H9 (cell line): ENCODE data around the gene STX5. TPM values are rescaled to one million over a fixed set of nuclear protein-coding genes. Genes with fewer than 3 reads are reported as not detected.

ENCODE experiments used
- DNase-seq: peaks from one replicate; pipeline ENCODE4 v3.0.0-alpha.2; 2017
- H2AFZ ChIP-seq: one replicate; pipeline ENCODE4 v1.6.1; 2013; ENCODE audit warnings: mild to moderate bottlenecking, low read length, control low read depth, moderate library complexity
- H2AK5ac ChIP-seq: 2 replicates; pipeline ENCODE4 v1.6.1; 2013; ENCODE audit warnings: low read length, control low read depth, mixed read lengths; ENCODE audit not compliant: insufficient read length
- H2BK120ac ChIP-seq: one replicate; pipeline ENCODE4 v1.6.1; 2013; ENCODE audit warnings: low read depth, mild to moderate bottlenecking, low read length, control low read depth, inconsistent platforms; ENCODE audit not compliant: poor library complexity, severe bottlenecking
- H2BK12ac ChIP-seq: 2 replicates; pipeline ENCODE4 v1.6.1; 2013; ENCODE audit warnings: low read length, control low read depth, mixed read lengths, low read depth; ENCODE audit not compliant: insufficient read length
- H2BK15ac ChIP-seq: 2 replicates; pipeline ENCODE4 v1.6.1; 2013; ENCODE audit warnings: low read depth, low read length, control low read depth
- H2BK20ac ChIP-seq: one replicate; pipeline ENCODE4 v1.6.1; 2013; ENCODE audit warnings: low read depth, mild to moderate bottlenecking, low read length, control low read depth, inconsistent platforms; ENCODE audit not compliant: poor library complexity, severe bottlenecking
- H2BK5ac ChIP-seq: 2 replicates; pipeline ENCODE4 v1.6.1; 2013; ENCODE audit warnings: low read length, control low read depth, mixed read lengths; ENCODE audit not compliant: insufficient read length
- H3K14ac ChIP-seq: 2 replicates; pipeline ENCODE4 v1.6.1; 2013; ENCODE audit warnings: low read length, control low read depth; ENCODE audit not compliant: insufficient read depth
- H3K18ac ChIP-seq: 2 replicates; pipeline ENCODE4 v1.6.1; 2013; ENCODE audit warnings: low read depth, mild to moderate bottlenecking, mixed read lengths, low read length, control low read depth; ENCODE audit not compliant: insufficient read length
- H3K23ac ChIP-seq: 2 replicates; pipeline ENCODE4 v1.6.1; 2013; ENCODE audit warnings: low read length, control low read depth, mixed read lengths, low read depth; ENCODE audit not compliant: insufficient read length
- H3K23me2 ChIP-seq: 2 replicates; pipeline ENCODE4 v1.6.1; 2013; ENCODE audit warnings: low read depth, mild to moderate bottlenecking, mixed read lengths, low read length, control low read depth; ENCODE audit not compliant: insufficient read length, poor library complexity, severe bottlenecking
- H3K27ac ChIP-seq: 2 replicates; pipeline ENCODE4 v1.5.1; 2013; ENCODE audit warnings: low read length, control low read depth, mixed read lengths, low read depth; ENCODE audit not compliant: insufficient read length
- H3K27me3 ChIP-seq: 2 replicates; pipeline ENCODE4 v1.6.1; 2013; ENCODE audit warnings: low read length, control low read depth, inconsistent platforms; ENCODE audit not compliant: insufficient read depth
- H3K4ac ChIP-seq: 2 replicates; pipeline ENCODE4 v1.6.1; 2013; ENCODE audit warnings: low read depth, mild to moderate bottlenecking, control low read depth, inconsistent platforms, low read length, moderate library complexity
- H3K4me1 ChIP-seq: 2 replicates; pipeline ENCODE4 v1.6.1; 2013; ENCODE audit warnings: low read length, control low read depth, inconsistent platforms; ENCODE audit not compliant: insufficient read depth
- H3K4me2 ChIP-seq: 2 replicates; pipeline ENCODE4 v1.6.1; 2013; ENCODE audit warnings: low read length, control low read depth, mixed read lengths; ENCODE audit not compliant: insufficient read length, insufficient read depth
- H3K56ac ChIP-seq: 2 replicates; pipeline ENCODE4 v1.6.1; 2013; ENCODE audit warnings: low read depth, mild to moderate bottlenecking, mixed read lengths, low read length, control low read depth; ENCODE audit not compliant: insufficient read length
- H3K79me1 ChIP-seq: 2 replicates; pipeline ENCODE4 v1.6.1; 2013; ENCODE audit warnings: low read depth, mild to moderate bottlenecking, moderate library complexity, low read length, control low read depth, inconsistent platforms; ENCODE audit not compliant: insufficient read depth, poor library complexity, severe bottlenecking
- H3K79me2 ChIP-seq: 2 replicates; pipeline ENCODE4 v1.6.1; 2013; ENCODE audit warnings: low read length, control low read depth, inconsistent platforms; ENCODE audit not compliant: insufficient read depth
- H3K9ac ChIP-seq: 2 replicates; pipeline ENCODE4 v1.6.1; 2013; ENCODE audit warnings: low read length, control low read depth, mixed read lengths; ENCODE audit not compliant: insufficient read length; ENCODE audit errors: extremely low read depth
- H3K9me3 ChIP-seq: one replicate; pipeline ENCODE4 v1.6.1; 2013; ENCODE audit warnings: low read depth, low read length, inconsistent platforms; ENCODE audit not compliant: control insufficient read depth
- H3T11ph ChIP-seq: one replicate; pipeline ENCODE4 v1.6.1; 2013; ENCODE audit warnings: mild to moderate bottlenecking, low read length, control low read depth, inconsistent platforms
- H4K20me1 ChIP-seq: one replicate; pipeline ENCODE4 v1.6.1; 2013; ENCODE audit not compliant: control insufficient read depth, insufficient read length, insufficient read depth
- H4K5ac ChIP-seq: 2 replicates; pipeline ENCODE4 v1.6.1; 2013; ENCODE audit warnings: low read depth, mild to moderate bottlenecking, mixed read lengths, low read length, control low read depth; ENCODE audit not compliant: insufficient read length
- H4K8ac ChIP-seq: replicated peaks from 2 replicates; pipeline ENCODE4 v1.6.1; 2013; ENCODE audit warnings: low read length, control low read depth, mixed read lengths, low read depth; ENCODE audit not compliant: insufficient read length
- H4K91ac ChIP-seq: 2 replicates; pipeline ENCODE4 v1.6.1; 2013; ENCODE audit warnings: low read depth, mild to moderate bottlenecking, moderate library complexity, mixed read lengths, low read length, control low read depth; ENCODE audit not compliant: insufficient read length
- H3K27ac Mint-ChIP-seq, 3 experiments: 2 replicates in 2 of 3; 3 replicates in 1 of 3; pipeline ENCODE4 v1.8.0; 2020 to 2021; ENCODE audit warnings: mixed read lengths in 3 of 3, mild to moderate bottlenecking in 1 of 3, moderate library complexity in 1 of 3
- H3K27me3 Mint-ChIP-seq: 2 replicates; pipeline ENCODE4 v1.8.0; 2021; ENCODE audit warnings: low read depth, mild to moderate bottlenecking, moderate library complexity, mixed read lengths
- H3K36me3 Mint-ChIP-seq, 3 experiments: 2 replicates in 2 of 3; 3 replicates in 1 of 3; pipeline ENCODE4 v1.8.0; 2020 to 2021; ENCODE audit warnings: low read depth in 3 of 3, mixed read lengths in 3 of 3; ENCODE audit not compliant: insufficient read depth in 1 of 3
- H3K4me1 Mint-ChIP-seq, 2 experiments: 2 replicates each; pipeline ENCODE4 v1.8.0; 2020; ENCODE audit warnings: mixed read lengths in 2 of 2
- H3K4me3 Mint-ChIP-seq, 2 experiments: 2 replicates in 1 of 2; 3 replicates in 1 of 2; pipeline ENCODE4 v1.8.0; 2020 to 2021; ENCODE audit warnings: mild to moderate bottlenecking in 2 of 2, mixed read lengths in 2 of 2, moderate library complexity in 1 of 2
- H3K9me3 Mint-ChIP-seq, 2 experiments: 2 replicates in 1 of 2; 3 replicates in 1 of 2; pipeline ENCODE4 v1.8.0; 2020; ENCODE audit warnings: mild to moderate bottlenecking in 2 of 2, mixed read lengths in 2 of 2, moderate library complexity in 1 of 2
- CTCF ChIP-seq: fragments of 200-600 bp; sonication (generic); conservative IDR thresholded peaks from 3 replicates; pipeline ENCODE4 v1.8.0; 2021; ENCODE audit warnings: antibody characterized with exemption, mild to moderate bottlenecking
- WGBS: extraction: QIAGEN DNeasy Blood & Tissue Kit; methylation state at CpG from one replicate; pipeline ENCODE4 v1.1.7; 2013; ENCODE audit warnings: missing lambda C conversion rate, low lambda C conversion rate, mixed read lengths; ENCODE audit not compliant: insufficient read length; ENCODE audit errors: extremely low coverage; 5-methylcytosine and 5-hydroxymethylcytosine counted together
- total RNA-seq: library from RNA; stranded (reverse); gene quantifications from 2 replicates; pipeline ENCODE4 v1.2.1, GENCODE V29; 2021

The STX5 gene
- total RNA-seq, 1 experiment from 2014 or later = 33.5 TPM

- peak within 1 kb of the TSS; percentile 74 for H3K4me2 ChIP-seq
- no peaks in the 10 kb centered on the region for H3K27me3 ChIP-seq
- H3K27ac Mint-ChIP-seq = peak within 1 kb of the TSS; percentile 86 to 95 (median 93)
- H2BK5ac ChIP-seq = no peak within 1 kb of the TSS
- peak within 1 kb of the TSS; percentile 89 to 94 for H3K4me3 Mint-ChIP-seq
- peaks cover 4% of the 10 kb centered on the region for H3K23me2 ChIP-seq
- H3K27me3 Mint-ChIP-seq = no peaks in the 10 kb centered on the region; the same call in 1 of the 2 replicates
- DNase-seq = peak; percentile 89
- H2BK15ac ChIP-seq = no peak within 1 kb of the TSS; the same call in 1 of the 2 replicates
- no peak within 1 kb of the TSS for H3K56ac ChIP-seq
- H3T11ph ChIP-seq = no peak within 1 kb of the TSS
- no peak within 1 kb of the TSS for H4K91ac ChIP-seq
- no peak; the same call in 2 of the 3 replicates for TF ChIP-seq CTCF
- no peak within 1 kb of the TSS for H2AK5ac ChIP-seq
- H2BK120ac ChIP-seq = no peak within 1 kb of the TSS
- H3K36me3 Mint-ChIP-seq = peaks cover 39 to 80% (median 57%) of the 10 kb centered on the region in 3 experiments
- H2BK12ac ChIP-seq = no peak within 1 kb of the TSS
- peaks cover 24 to 30% of the 10 kb centered on the region in 2 experiments for H3K4me1 Mint-ChIP-seq
- no peaks in the 10 kb centered on the region for H3K79me1 ChIP-seq
- H3K18ac ChIP-seq = peak within 1 kb of the TSS; percentile 90
- H3K23ac ChIP-seq = no peak within 1 kb of the TSS
- H3K4ac ChIP-seq = no peak within 1 kb of the TSS
- H3K4me1 ChIP-seq = no peaks in the 10 kb centered on the region
- WGBS = no CpG with 5 or more reads among the region's 58 CpGs
- H3K14ac ChIP-seq = peak within 1 kb of the TSS; percentile 98
- H4K5ac ChIP-seq = no peak within 1 kb of the TSS
- no peaks in the 10 kb centered on the region for H3K9me3 ChIP-seq
- peak within 1 kb of the TSS; percentile 81 for H3K9ac ChIP-seq
- no peak within 1 kb of the TSS for H2AFZ ChIP-seq
- H3K9me3 Mint-ChIP-seq = no peaks in the 10 kb centered on the region; a peak in 1 of 5 replicates
- no peak within 1 kb of the TSS for H2BK20ac ChIP-seq
- H4K20me1 ChIP-seq = no peaks in the 10 kb centered on the region
- H4K8ac ChIP-seq = no peak within 1 kb of the TSS
- no peak within 1 kb of the TSS for H3K27ac ChIP-seq
- H3K79me2 ChIP-seq = no peaks in the 10 kb centered on the region; the same call in 1 of the 2 replicates
Observed at GRCh38 chr11:62791501-62792201, 40.2 kb downstream of the STX5 start, which contains the start of gene TMEM223. TMEM223 (minus strand) TSS chr11:62792006; CDS start chr11:62791994, 12 bp downstream.
